Skeletal muscle cell (primary cell): ENCODE measurements around the gene LEFTY1.

Source experiments
- DNase-seq: peaks from one replicate; pipeline ENCODE4 v3.0.0-alpha.2; 2010; ENCODE audit warnings: low read depth
- H3K4me3 ChIP-seq: 2 replicates; pipeline ENCODE4 v1.5.1; 2011; ENCODE audit warnings: low read depth, mild to moderate bottlenecking, control low read depth, low read length, moderate library complexity

LEFTY1 gene

GRCh38 chr1:225876900-225877510, 11.9 kb downstream of the LEFTY1 start:
- no peak overlapping the region for H3K4me3 ChIP-seq
- no peak for DNase-seq

- DNase-seq = no peak
Observed at GRCh38 chr1:225875044-225875815, 13.7 kb downstream of the LEFTY1 start.

GRCh38 chr1:225874431-225874830, 14.5 kb downstream of the LEFTY1 start:
- no peak overlapping the region for H3K4me3 ChIP-seq
- DNase-seq = no peak

More at GRCh38 chr1:225875044-225875815, 13.7 kb downstream of the LEFTY1 start:
- H3K4me3 ChIP-seq = no peak overlapping the region

- no peak overlapping the region for H3K4me3 ChIP-seq
- no peak for DNase-seq
Observed at GRCh38 chr1:225873281-225873850, 15.6 kb downstream of the LEFTY1 start.

- DNase-seq = no peak
Observed at GRCh38 chr1:225872075-225872430, 16.9 kb downstream of the LEFTY1 start.

GRCh38 chr1:225871359-225872074, 17.4 kb downstream of the LEFTY1 start:
- no peak overlapping the region for H3K4me3 ChIP-seq
- no peak for DNase-seq

More at GRCh38 chr1:225872075-225872430, 16.9 kb downstream of the LEFTY1 start:
- H3K4me3 ChIP-seq = no peak overlapping the region

- H3K4me3 ChIP-seq = no peak overlapping the region
- no peak for DNase-seq
Observed at GRCh38 chr1:225870911-225871310, 18.0 kb downstream of the LEFTY1 start.

GRCh38 chr1:225868631-225869330, 20.2 kb downstream of the LEFTY1 start:
- H3K4me3 ChIP-seq = no peak overlapping the region
- no peak for DNase-seq

GRCh38 chr1:225866981-225867380, 22.0 kb downstream of the LEFTY1 start:
- no peak for DNase-seq
- no peak overlapping the region for H3K4me3 ChIP-seq

GRCh38 chr1:225866061-225866837, 22.7 kb downstream of the LEFTY1 start:
- DNase-seq = peak; percentile 43
- no peak overlapping the region for H3K4me3 ChIP-seq

- no peak overlapping the region for H3K4me3 ChIP-seq
- no peak for DNase-seq
Observed at GRCh38 chr1:225865514-225865913, 23.4 kb downstream of the LEFTY1 start.

- H3K4me3 ChIP-seq = no peak overlapping the region
- no peak for DNase-seq
Observed at GRCh38 chr1:225863167-225863566, 25.8 kb downstream of the LEFTY1 start.

GRCh38 chr1:225862581-225862950, 26.4 kb downstream of the LEFTY1 start:
- DNase-seq = no peak
- no peak overlapping the region for H3K4me3 ChIP-seq

- DNase-seq = no peak
- no peak overlapping the region for H3K4me3 ChIP-seq
Observed at GRCh38 chr1:225861834-225862580, 26.9 kb downstream of the LEFTY1 start.

- H3K4me3 ChIP-seq = no peak overlapping the region
- no peak for DNase-seq
Observed at GRCh38 chr1:225860876-225861441, 28.0 kb downstream of the LEFTY1 start.

- no peak overlapping the region for H3K4me3 ChIP-seq
- no peak for DNase-seq
Observed at GRCh38 chr1:225860107-225860506, 28.8 kb downstream of the LEFTY1 start.

GRCh38 chr1:225859151-225859550, 29.8 kb downstream of the LEFTY1 start:
- no peak for DNase-seq
- no peak overlapping the region for H3K4me3 ChIP-seq

- H3K4me3 ChIP-seq = no peak overlapping the region
- no peak for DNase-seq
Observed at GRCh38 chr1:225857256-225857655, 31.7 kb downstream of the LEFTY1 start.
